Esophagus squamous epithelium (tissue), 5 donors: ENCODE data around the gene OR9Q2. TPM values are rescaled to one million over a fixed set of nuclear protein-coding genes. Genes with fewer than 3 reads are reported as not detected.

Experiments
- DNase-seq: peaks from one replicate; lab custom pipeline; 2025; lab: John Stamatoyannopoulos, UW
- H3K27ac ChIP-seq, 4 donors: fragments of 200-600 bp; sonication (generic); one replicate each; pipeline ENCODE4 v1.5.1; 2016 to 2019; ENCODE audit warnings: mild to moderate bottlenecking in 1 of 4
- H3K27me3 ChIP-seq, 4 donors: fragments of 200-600 bp; sonication (generic); 1 replicate in 3 of 4; 2 replicates in 1 of 4; pipeline versions ENCODE4 v1.5.1 to v1.6.0; 2017 to 2021; ENCODE audit warnings: antibody characterized with exemption in 1 of 4
- H3K36me3 ChIP-seq, 3 donors: fragments of 200-600 bp; sonication (generic); one replicate each; pipeline ENCODE4 v1.5.1; 2016 to 2019
- H3K4me1 ChIP-seq, 3 donors: fragments of 200-600 bp; sonication (generic); one replicate each; pipeline ENCODE4 v1.5.1; 2017 to 2019
- H3K4me3 ChIP-seq, 4 donors: fragments of 200-600 bp; sonication (generic); 1 replicate in 3 of 4; 2 replicates in 1 of 4; pipeline ENCODE4 v1.5.1; 2016 to 2019; ENCODE audit warnings: mild to moderate bottlenecking in 2 of 4, moderate library complexity in 1 of 4
- H3K9me3 ChIP-seq, 3 donors: fragments of 200-600 bp; sonication (generic); one replicate each; pipeline ENCODE4 v1.5.1; 2016 to 2019
- CTCF ChIP-seq, 6 experiments: fragments of 450-650 bp in 4 of 6; fragments of 200-600 bp in 2 of 6; sonication (generic) in 2 of 6; IDR thresholded peaks; one replicate each; pipeline ENCODE4 v1.5.1; 2016 to 2019; ENCODE audit warnings: antibody characterized with exemption in 6 of 6, mild to moderate bottlenecking in 4 of 6, moderate library complexity in 4 of 6
- POLR2A ChIP-seq, 4 donors: fragments of 450-650 bp; IDR thresholded peaks; one replicate each; pipeline ENCODE4 v1.6.1; 2017; ENCODE audit warnings: antibody characterized with exemption in 4 of 4, mild to moderate bottlenecking in 4 of 4, moderate library complexity in 3 of 4
- WGBS, 2 donors: methylation state at CpG; one replicate each; pipeline ENCODE4 v1.1.5; 2018; 5-methylcytosine and 5-hydroxymethylcytosine counted together
- intact Hi-C: fragments of 100-400 bp; cut with DNase I; formaldehyde crosslinking; loops from one replicate; pipeline ENCODE4 v1.15.0; 2022
- total RNA-seq, 4 donors: library from RNA; depleted of rRNA; stranded (reverse); fragments of >200 nt; gene quantifications; one replicate each; pipeline ENCODE4 v1.1.0, GENCODE V29; 2016
- donor health status: DM: yes; HTN: yes; CAD: no.

The OR9Q2 gene
- total RNA-seq, 4 donors from 2014 or later = 0.19 TPM; not detected in 3

- TF ChIP-seq POLR2A (IDR thresholded peaks at IDR 0.05) = no peak
- TF ChIP-seq CTCF (IDR thresholded peaks at IDR 0.05) = no peak
- Histone ChIP-seq H3K36me3 (no peaks in the 10 kb centered on the region), H3K9me3 (no peaks in the 10 kb centered on the region), H3K4me3 (no peak overlapping the region), H3K27ac (no peak overlapping the region), H3K27me3 (no peaks in the 10 kb centered on the region), H3K4me1 (no peaks in the 10 kb centered on the region)
- no peak for DNase-seq
- intact Hi-C loops = no loop called here
Observed at GRCh38 chr11:58216476-58216875, 27.6 kb downstream of the OR9Q2 start.

GRCh38 chr11:58222721-58223120, 33.9 kb downstream of the OR9Q2 start:
- WGBS, 2 donors = 39 to 45% methylated on average over 7 of the region's 7 CpGs
- intact Hi-C loops = no loop called here
- TF ChIP-seq POLR2A (IDR thresholded peaks at IDR 0.05) = no peak
- TF ChIP-seq CTCF (IDR thresholded peaks at IDR 0.05) = no peak

GRCh38 chr11:58227956-58228615, 39.2 kb downstream of the OR9Q2 start:
- intact Hi-C loops = no loop called here
- H3K9me3 ChIP-seq = no peaks in the 10 kb centered on the region
- no peak for TF ChIP-seq CTCF (IDR thresholded peaks at IDR 0.05)
- TF ChIP-seq POLR2A (IDR thresholded peaks at IDR 0.05) = no peak
- peaks cover 0 to under 1% (median 0%) of the 10 kb centered on the region in 3 donors for H3K4me1 ChIP-seq
- no peaks in the 10 kb centered on the region for H3K36me3 ChIP-seq
- H3K27me3 ChIP-seq = no peaks in the 10 kb centered on the region
- no peak for DNase-seq
- WGBS, 2 donors = 85 to 87% methylated on average over 23 to 32 of the region's 32 CpGs
- H3K4me3 ChIP-seq = no peak overlapping the region
- no peak overlapping the region for H3K27ac ChIP-seq

More at GRCh38 chr11:58222721-58223120, 33.9 kb downstream of the OR9Q2 start:
- Histone ChIP-seq H3K9me3 (no peaks in the 10 kb centered on the region), H3K36me3 (no peaks in the 10 kb centered on the region), H3K4me3 (no peak overlapping the region), H3K27ac (no peak overlapping the region), H3K27me3 (no peaks in the 10 kb centered on the region), H3K4me1 (peaks cover 0 to 10% (median 0%) of the 10 kb centered on the region in 3 donors)
- DNase-seq = no peak

Other genes with a start within 250 kb of the OR9Q2 start
- not detected for gene OR9Q1, start 165.2 kb upstream of the OR9Q2 start, total RNA-seq
- gene OR6Q1, start 158.1 kb upstream of the OR9Q2 start, total RNA-seq = not detected
- gene OR9I1, start 63.5 kb upstream of the OR9Q2 start, total RNA-seq = not detected
- not detected for gene OR1S2, start 15.1 kb downstream of the OR9Q2 start, total RNA-seq
- not detected for gene OR1S1, start 23.6 kb downstream of the OR9Q2 start, total RNA-seq
- gene OR10Q1, start 39.8 kb downstream of the OR9Q2 start, total RNA-seq = not detected
- gene OR10W1, start 79.2 kb downstream of the OR9Q2 start, total RNA-seq = not detected
- gene OR5B17, start 170.0 kb downstream of the OR9Q2 start, total RNA-seq = not detected
- gene OR5B3, start 217.8 kb downstream of the OR9Q2 start, total RNA-seq = not detected
- gene OR5B2, start 239.1 kb downstream of the OR9Q2 start, total RNA-seq = not detected